ENCODE data around the gene FLT1.

FLT1 gene

GRCh38 chr13:28252547-28252946 lies 242.4 kb downstream of the FLT1 start:
- DNase-seq (ENCODE audit: low read depth in 4 of 4, low spot score in 1 of 4): no peak

DNA sequence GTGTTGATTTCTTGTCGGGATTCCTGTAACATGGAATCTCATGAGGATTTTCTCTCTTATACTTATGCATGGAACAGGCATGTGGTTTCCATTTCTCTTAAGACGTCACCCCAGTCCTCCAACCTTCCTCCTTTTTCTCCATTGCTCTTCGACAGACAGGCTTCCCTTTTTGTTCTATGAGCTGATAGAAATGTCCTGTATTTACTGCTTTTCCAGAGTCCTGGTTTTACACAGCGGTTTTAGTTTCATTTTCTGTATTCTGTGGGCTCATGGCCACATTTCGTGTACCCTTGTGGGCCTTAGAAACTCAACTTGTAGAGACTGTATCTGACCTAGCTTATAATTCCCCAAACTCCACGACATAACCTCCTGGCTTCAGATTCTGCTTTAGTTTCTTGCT lies 243.5 kb downstream of the FLT1 start:
- DNase-seq (ENCODE audit: low read depth in 4 of 4, low spot score in 1 of 4): no peak

- no peak for DNase-seq (ENCODE audit: low read depth in 4 of 4, low spot score in 1 of 4)
Observed at GRCh38 chr13:28250542-28250941, 244.4 kb downstream of the FLT1 start.

Data from stimulated activated CD4-positive, alpha-beta T cell treated with anti-CD3 and anti-CD28 coated beads, Interleukin-1b, Interleukin-23, amount 100 ng/mL, for 24 hours (primary cell).